ENCODE results near the gene ZNF148.

DNA sequence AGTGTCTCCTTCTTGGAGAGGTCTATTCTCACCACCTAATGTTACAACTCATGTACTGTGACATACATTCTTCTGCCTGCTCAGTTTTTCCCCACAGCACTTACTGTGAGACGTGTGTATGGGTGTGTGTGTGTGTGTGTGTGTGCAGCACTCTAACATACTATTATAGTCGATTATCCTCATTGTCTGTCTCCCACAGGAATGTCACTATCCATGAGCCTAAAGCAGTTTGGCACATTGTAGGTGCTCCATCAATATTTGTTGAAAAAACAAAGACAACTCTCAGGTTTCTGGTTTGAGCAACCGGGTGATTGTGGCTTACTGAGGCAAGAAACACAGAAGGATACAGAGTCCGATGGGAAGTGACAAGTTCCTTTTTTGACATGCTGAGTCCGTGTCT, 8.6 kb upstream of the ZNF148 start:
- TF ChIP-seq, protein P1, sequence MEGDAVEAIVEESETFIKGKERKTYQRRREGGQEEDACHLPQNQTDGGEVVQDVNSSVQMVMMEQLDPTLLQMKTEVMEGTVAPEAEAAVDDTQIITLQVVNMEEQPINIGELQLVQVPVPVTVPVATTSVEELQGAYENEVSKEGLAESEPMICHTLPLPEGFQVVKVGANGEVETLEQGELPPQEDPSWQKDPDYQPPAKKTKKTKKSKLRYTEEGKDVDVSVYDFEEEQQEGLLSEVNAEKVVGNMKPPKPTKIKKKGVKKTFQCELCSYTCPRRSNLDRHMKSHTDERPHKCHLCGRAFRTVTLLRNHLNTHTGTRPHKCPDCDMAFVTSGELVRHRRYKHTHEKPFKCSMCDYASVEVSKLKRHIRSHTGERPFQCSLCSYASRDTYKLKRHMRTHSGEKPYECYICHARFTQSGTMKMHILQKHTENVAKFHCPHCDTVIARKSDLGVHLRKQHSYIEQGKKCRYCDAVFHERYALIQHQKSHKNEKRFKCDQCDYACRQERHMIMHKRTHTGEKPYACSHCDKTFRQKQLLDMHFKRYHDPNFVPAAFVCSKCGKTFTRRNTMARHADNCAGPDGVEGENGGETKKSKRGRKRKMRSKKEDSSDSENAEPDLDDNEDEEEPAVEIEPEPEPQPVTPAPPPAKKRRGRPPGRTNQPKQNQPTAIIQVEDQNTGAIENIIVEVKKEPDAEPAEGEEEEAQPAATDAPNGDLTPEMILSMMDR (IDR thresholded peaks at IDR 0.05; ENCODE audit: borderline replicate concordance, extremely low read depth, low read length, poor library complexity, severe bottlenecking) = no peak
- no peak for TF ChIP-seq EZH2 (IDR thresholded peaks at IDR 0.05; ENCODE audit: borderline replicate concordance, low read depth, low read length, severe bottlenecking)
